GM19035 (cell line): ENCODE data around the gene AP1M1.

Experiments used
- ATAC-seq: cut with Tn5 transposase; IDR thresholded peaks from one replicate; pipeline ENCODE4 v1.9.1; 2021; ENCODE audit not compliant: unreplicated experiment

Gene AP1M1

GRCh38 chr19:16293118-16294091 lies 95.7 kb downstream of the AP1M1 start:
- ATAC-seq = no peak

- ATAC-seq = no peak
Observed at GRCh38 chr19:16295057-16295456, 97.3 kb downstream of the AP1M1 start.
